Measurements from ENCODE around the gene EPHB2. TPM values are rescaled to one million over a fixed set of nuclear protein-coding genes. Genes with fewer than 3 reads are reported as not detected.

EPHB2 gene
- total and polyA plus RNA-seq, 2 of the 13 experiments (the other 11 are each of a cell fraction or from before 2014, with no cell fraction given) = 0.03 to 0.11 TPM

- TF ChIP-seq FOXP4 (CRISPR knock-in tag; IDR thresholded peaks at IDR 0.05) (peak; percentile 50; the same call in 1 of the 2 replicates), SMAD9 (CRISPR knock-in tag; IDR thresholded peaks at IDR 0.05) (no peak), TCF12 (IDR thresholded peaks at IDR 0.05) (no peak), TCF12 (CRISPR knock-in tag; IDR thresholded peaks at IDR 0.05) (peak; percentile 86), KLF9 (CRISPR knock-in tag; IDR thresholded peaks at IDR 0.05; ENCODE audit: low read depth) (no peak), PBX3 (CRISPR knock-in tag; IDR thresholded peaks at IDR 0.05; ENCODE audit: borderline replicate concordance) (no peak), BORCS8-MEF2B (CRISPR knock-in tag; IDR thresholded peaks at IDR 0.05) (peak; percentile 64; the same call in 1 of the 2 replicates), ZNF703 (CRISPR knock-in tag; IDR thresholded peaks at IDR 0.05; ENCODE audit: borderline replicate concordance) (no peak), ARNTL (CRISPR knock-in tag; IDR thresholded peaks at IDR 0.05) (0 out of 2 replicates have a peak, but pooled peaks have one; percentile 37), NONO (IDR thresholded peaks at IDR 0.05) (no peak), NONO (CRISPR knock-in tag; conservative IDR thresholded peaks at IDR 0.05) (peak; percentile 82), ZSCAN30 (CRISPR knock-in tag; IDR thresholded peaks at IDR 0.05) (no peak), KLF15 (CRISPR knock-in tag; IDR thresholded peaks at IDR 0.05; ENCODE audit: borderline replicate concordance) (no peak), RFX1 (IDR thresholded peaks at IDR 0.05) (no peak), EEA1 (CRISPR knock-in tag; IDR thresholded peaks at IDR 0.05; ENCODE audit: borderline replicate concordance) (no peak), RBM22 (optimal IDR thresholded peaks at IDR 0.05; ENCODE audit: low read length) (no peak)
- TF ChIP-seq, protein P1, sequence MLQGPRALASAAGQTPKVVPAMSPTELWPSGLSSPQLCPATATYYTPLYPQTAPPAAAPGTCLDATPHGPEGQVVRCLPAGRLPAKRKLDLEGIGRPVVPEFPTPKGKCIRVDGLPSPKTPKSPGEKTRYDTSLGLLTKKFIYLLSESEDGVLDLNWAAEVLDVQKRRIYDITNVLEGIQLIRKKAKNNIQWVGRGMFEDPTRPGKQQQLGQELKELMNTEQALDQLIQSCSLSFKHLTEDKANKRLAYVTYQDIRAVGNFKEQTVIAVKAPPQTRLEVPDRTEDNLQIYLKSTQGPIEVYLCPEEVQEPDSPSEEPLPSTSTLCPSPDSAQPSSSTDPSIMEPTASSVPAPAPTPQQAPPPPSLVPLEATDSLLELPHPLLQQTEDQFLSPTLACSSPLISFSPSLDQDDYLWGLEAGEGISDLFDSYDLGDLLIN (CRISPR knock-in tag; IDR thresholded peaks at IDR 0.05; ENCODE audit: borderline replicate concordance) = no peak
- TF ChIP-seq, protein P2, sequence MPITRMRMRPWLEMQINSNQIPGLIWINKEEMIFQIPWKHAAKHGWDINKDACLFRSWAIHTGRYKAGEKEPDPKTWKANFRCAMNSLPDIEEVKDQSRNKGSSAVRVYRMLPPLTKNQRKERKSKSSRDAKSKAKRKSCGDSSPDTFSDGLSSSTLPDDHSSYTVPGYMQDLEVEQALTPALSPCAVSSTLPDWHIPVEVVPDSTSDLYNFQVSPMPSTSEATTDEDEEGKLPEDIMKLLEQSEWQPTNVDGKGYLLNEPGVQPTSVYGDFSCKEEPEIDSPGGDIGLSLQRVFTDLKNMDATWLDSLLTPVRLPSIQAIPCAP (CRISPR knock-in tag; IDR thresholded peaks at IDR 0.05; ENCODE audit: low read depth) = no peak
- TF ChIP-seq, protein P3, sequence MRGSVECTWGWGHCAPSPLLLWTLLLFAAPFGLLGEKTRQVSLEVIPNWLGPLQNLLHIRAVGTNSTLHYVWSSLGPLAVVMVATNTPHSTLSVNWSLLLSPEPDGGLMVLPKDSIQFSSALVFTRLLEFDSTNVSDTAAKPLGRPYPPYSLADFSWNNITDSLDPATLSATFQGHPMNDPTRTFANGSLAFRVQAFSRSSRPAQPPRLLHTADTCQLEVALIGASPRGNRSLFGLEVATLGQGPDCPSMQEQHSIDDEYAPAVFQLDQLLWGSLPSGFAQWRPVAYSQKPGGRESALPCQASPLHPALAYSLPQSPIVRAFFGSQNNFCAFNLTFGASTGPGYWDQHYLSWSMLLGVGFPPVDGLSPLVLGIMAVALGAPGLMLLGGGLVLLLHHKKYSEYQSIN (CRISPR knock-in tag; IDR thresholded peaks at IDR 0.05; ENCODE audit: borderline replicate concordance) = no peak
- TF ChIP-seq, protein P4, sequence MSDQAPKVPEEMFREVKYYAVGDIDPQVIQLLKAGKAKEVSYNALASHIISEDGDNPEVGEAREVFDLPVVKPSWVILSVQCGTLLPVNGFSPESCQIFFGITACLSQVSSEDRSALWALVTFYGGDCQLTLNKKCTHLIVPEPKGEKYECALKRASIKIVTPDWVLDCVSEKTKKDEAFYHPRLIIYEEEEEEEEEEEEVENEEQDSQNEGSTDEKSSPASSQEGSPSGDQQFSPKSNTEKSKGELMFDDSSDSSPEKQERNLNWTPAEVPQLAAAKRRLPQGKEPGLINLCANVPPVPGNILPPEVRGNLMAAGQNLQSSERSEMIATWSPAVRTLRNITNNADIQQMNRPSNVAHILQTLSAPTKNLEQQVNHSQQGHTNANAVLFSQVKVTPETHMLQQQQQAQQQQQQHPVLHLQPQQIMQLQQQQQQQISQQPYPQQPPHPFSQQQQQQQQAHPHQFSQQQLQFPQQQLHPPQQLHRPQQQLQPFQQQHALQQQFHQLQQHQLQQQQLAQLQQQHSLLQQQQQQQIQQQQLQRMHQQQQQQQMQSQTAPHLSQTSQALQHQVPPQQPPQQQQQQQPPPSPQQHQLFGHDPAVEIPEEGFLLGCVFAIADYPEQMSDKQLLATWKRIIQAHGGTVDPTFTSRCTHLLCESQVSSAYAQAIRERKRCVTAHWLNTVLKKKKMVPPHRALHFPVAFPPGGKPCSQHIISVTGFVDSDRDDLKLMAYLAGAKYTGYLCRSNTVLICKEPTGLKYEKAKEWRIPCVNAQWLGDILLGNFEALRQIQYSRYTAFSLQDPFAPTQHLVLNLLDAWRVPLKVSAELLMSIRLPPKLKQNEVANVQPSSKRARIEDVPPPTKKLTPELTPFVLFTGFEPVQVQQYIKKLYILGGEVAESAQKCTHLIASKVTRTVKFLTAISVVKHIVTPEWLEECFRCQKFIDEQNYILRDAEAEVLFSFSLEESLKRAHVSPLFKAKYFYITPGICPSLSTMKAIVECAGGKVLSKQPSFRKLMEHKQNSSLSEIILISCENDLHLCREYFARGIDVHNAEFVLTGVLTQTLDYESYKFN (CRISPR knock-in tag; conservative IDR thresholded peaks at IDR 0.05) = peak; percentile 99
These were observed 252.5 kb downstream of the EPHB2 start (continued) for GRCh38 chr1:22963044-22963677.

Measured in HepG2 (cell line).